Psoas muscle (tissue), 8 donors: ENCODE data around the gene NMNAT1. TPM values are rescaled to one million over a fixed set of nuclear protein-coding genes. Genes with fewer than 3 reads are reported as not detected.

ENCODE experiments used
- ATAC-seq, 4 donors: fragments of 200-7000 bp; cut with Tn5 transposase; one replicate each; pipeline ENCODE4 v1.9.1; 2020; ENCODE audit warnings: moderate library complexity in 3 of 4, mild to moderate bottlenecking in 2 of 4
- DNase-seq, 2 donors: peaks; one replicate each; pipeline ENCODE4 v3.0.0-alpha.2; 2020
- H3K27ac ChIP-seq: fragments of 200-600 bp; one replicate; pipeline ENCODE4 v1.8.0; 2022
- H3K27me3 ChIP-seq, 3 donors: fragments of 200-600 bp in 1 of 3; one replicate each; pipeline versions ENCODE4 v1.6.1 to v1.8.0; 2013 to 2022; ENCODE audit warnings: low read length in 2 of 3, mild to moderate bottlenecking in 2 of 3, moderate library complexity in 1 of 3; ENCODE audit not compliant: insufficient read depth in 3 of 3
- H3K36me3 ChIP-seq, 2 donors: fragments of 200-600 bp in 1 of 2; one replicate each; pipeline versions ENCODE4 v1.6.1 to v1.8.0; 2013 to 2022; ENCODE audit warnings: low read depth in 1 of 2, mild to moderate bottlenecking in 1 of 2, moderate library complexity in 1 of 2; ENCODE audit not compliant: insufficient read depth in 1 of 2
- H3K4me1 ChIP-seq: fragments of 200-600 bp; one replicate; pipeline ENCODE4 v1.8.0; 2022
- H3K4me3 ChIP-seq: fragments of 200-600 bp; one replicate; pipeline ENCODE4 v1.8.0; 2022; ENCODE audit warnings: mild to moderate bottlenecking
- H3K9me3 ChIP-seq: fragments of 200-600 bp; one replicate; pipeline ENCODE4 v1.8.0; 2022
- CTCF ChIP-seq: fragments of 200-600 bp; IDR thresholded peaks from one replicate; pipeline ENCODE4 v1.8.0; 2022; ENCODE audit warnings: antibody characterized with exemption
- WGBS, 3 donors: extraction: QIAGEN DNeasy Blood & Tissue Kit; methylation state at CpG; one replicate each; pipeline versions ENCODE4 v1.1.6 to v1.1.7; 2013; 5-methylcytosine and 5-hydroxymethylcytosine counted together
- intact Hi-C, 2 donors: fragments of 100-400 bp; cut with DNase I; formaldehyde crosslinking; loops; one replicate each; pipeline versions ENCODE4 v1.11.0 to v1.14.2; 2022
- polyA plus RNA-seq, 3 donors: library from polyadenylated mRNA; stranded (reverse); fragments of 200-250 nt; gene quantifications; one replicate each; pipeline ENCODE4 v1.2.3, GENCODE V29; 2013
- total RNA-seq, 4 donors: library from RNA; stranded (reverse); fragmentation: NEBNext Ultra II Directional in 2 of 4; extraction: Animal tissue kit (Norgen Biotek cat#: 25700) in 2 of 4; gene quantifications; one replicate each; pipeline versions ENCODE4 v1.2.1 to v1.2.4, GENCODE V29; 2021 to 2023
- donor health status: healthy with polysubstance abuse.
- donor health status: DM: no; HTN: no; CAD: no; lungs with moderate emphysema.
- donor health status: Bipolar disorder and iron deficiency.
- donor health status: healthy.
- donor health status: DM: yes; HTN: yes; CAD: no.
- donor health status: DM: no; HTN: no; CAD: no.
- donor health status: DM: no; HTN: no; CAD: no.
- donor health status: DM: yes; HTN: yes; CAD: no.

Gene NMNAT1
- total and polyA plus RNA-seq, 7 donors, result 6.9 to 18.2 (median 13.0) TPM

- no peak for DNase-seq
- H3K27me3 ChIP-seq, result no peaks in the 10 kb centered on the region
- 39 to 76% (median 46%) methylated on average over 2 of the region's 2 CpGs for WGBS, 3 donors
- no peaks in the 10 kb centered on the region for H3K9me3 ChIP-seq
- H3K27ac ChIP-seq, result peak overlapping the region; percentile 9
- H3K4me3 ChIP-seq, result no peak overlapping the region
- peaks cover 0 to 26% of the 10 kb centered on the region in 2 donors for H3K36me3 ChIP-seq
- no peak for TF ChIP-seq CTCF
- H3K4me1 ChIP-seq, result peaks cover 34% of the 10 kb centered on the region
- intact Hi-C loops, result loop anchor here in 1 of 2 donors (10.0 kb wide), 1 partner anchor 72 kb away; no protein-coding TSS in a partner anchor
- peak in 2 of 4 donors; percentile 18 to 43 for ATAC-seq
Measured at GRCh38 chr1:9946315-9946714, 3.0 kb downstream of the NMNAT1 start.

GRCh38 chr1:9957726-9958125 lies 14.5 kb downstream of the NMNAT1 start:
- Histone ChIP-seq H3K9me3 (no peaks in the 10 kb centered on the region), H3K4me1 (peaks cover 9% of the 10 kb centered on the region), H3K27me3 (no peaks in the 10 kb centered on the region), H3K36me3 (no peaks in the 10 kb centered on the region), H3K27ac (no peak overlapping the region), H3K4me3 (no peak overlapping the region)
- WGBS, 3 donors, result 81 to 87% (median 87%) methylated on average over 8 of the region's 8 CpGs
- TF ChIP-seq CTCF, result no peak
- intact Hi-C loops, result no loop called here
- ATAC-seq (no peak), DNase-seq (no peak)

- no peak for ATAC-seq
- Histone ChIP-seq H3K27me3 (no peaks in the 10 kb centered on the region), H3K27ac (no peak overlapping the region), H3K4me1 (peaks cover 9% of the 10 kb centered on the region), H3K9me3 (no peaks in the 10 kb centered on the region), H3K4me3 (no peak overlapping the region), H3K36me3 (no peaks in the 10 kb centered on the region)
- intact Hi-C loops, result loop anchor here in 1 of 2 donors (5.0 kb wide), 1 partner anchor 67 kb away; no protein-coding TSS in a partner anchor
- WGBS, 3 donors, result 77 to 85% (median 80%) methylated on average over 4 of the region's 4 CpGs
- no peak for DNase-seq
- no peak for TF ChIP-seq CTCF
Measured at GRCh38 chr1:9960011-9960410, 16.7 kb downstream of the NMNAT1 start.

- no peak overlapping the region for H3K27ac ChIP-seq
- intact Hi-C loops, result loop anchor here in 1 of 2 donors (5.0 kb wide), 1 partner anchor 66 kb away; no protein-coding TSS in a partner anchor
Measured at GRCh38 chr1:9960706-9961562, 17.7 kb downstream of the NMNAT1 start.

More at GRCh38 chr1:9960706-9961562, 17.7 kb downstream of the NMNAT1 start:
- no peaks in the 10 kb centered on the region for H3K36me3 ChIP-seq
- H3K27me3 ChIP-seq, result no peaks in the 10 kb centered on the region
- H3K4me1 ChIP-seq, result peaks cover 9% of the 10 kb centered on the region
- DNase-seq (no peak), ATAC-seq (peak in 2 of 4 donors; percentile 44 to 70)
- H3K4me3 ChIP-seq, result no peak overlapping the region
- TF ChIP-seq CTCF, result no peak
- 63 to 70% (median 64%) methylated on average over 12 of the region's 12 CpGs for WGBS, 3 donors
- H3K9me3 ChIP-seq, result no peaks in the 10 kb centered on the region
